ENCODE data around the gene JAK3.

DNA sequence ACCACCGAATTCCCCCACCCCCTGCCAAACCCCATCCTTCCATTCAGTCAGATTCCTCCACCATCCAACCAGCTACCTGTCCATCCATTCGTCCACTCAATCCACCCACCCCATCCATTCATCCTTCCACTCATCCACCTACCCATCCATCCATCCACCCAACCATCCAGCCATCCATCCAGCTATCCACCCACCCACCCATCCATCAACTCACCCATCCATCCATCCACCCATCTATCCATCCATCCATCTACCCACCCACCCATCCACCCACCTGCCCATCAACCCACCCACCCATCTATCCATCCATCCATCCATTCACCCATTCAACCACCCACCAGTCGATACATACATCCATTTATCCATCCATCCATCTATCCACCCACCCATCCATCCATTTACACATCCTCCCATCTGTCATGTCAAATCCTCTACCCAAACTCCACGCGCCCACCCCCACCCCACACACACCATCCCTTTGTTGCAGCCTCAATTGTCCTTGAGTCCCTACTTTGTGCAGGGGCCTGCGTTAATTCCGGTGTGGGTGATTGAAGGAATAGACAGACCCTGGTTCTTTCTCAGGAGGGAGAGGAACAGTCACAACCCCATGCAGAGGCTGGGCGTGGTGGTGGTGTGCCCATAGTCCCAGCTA is 18.7 kb upstream of the JAK3 start:
- TF ChIP-seq POLR2A (IDR thresholded peaks at IDR 0.05) (no peak), EP300 (IDR thresholded peaks at IDR 0.05) (no peak)
- TF ChIP-seq, protein P1, sequence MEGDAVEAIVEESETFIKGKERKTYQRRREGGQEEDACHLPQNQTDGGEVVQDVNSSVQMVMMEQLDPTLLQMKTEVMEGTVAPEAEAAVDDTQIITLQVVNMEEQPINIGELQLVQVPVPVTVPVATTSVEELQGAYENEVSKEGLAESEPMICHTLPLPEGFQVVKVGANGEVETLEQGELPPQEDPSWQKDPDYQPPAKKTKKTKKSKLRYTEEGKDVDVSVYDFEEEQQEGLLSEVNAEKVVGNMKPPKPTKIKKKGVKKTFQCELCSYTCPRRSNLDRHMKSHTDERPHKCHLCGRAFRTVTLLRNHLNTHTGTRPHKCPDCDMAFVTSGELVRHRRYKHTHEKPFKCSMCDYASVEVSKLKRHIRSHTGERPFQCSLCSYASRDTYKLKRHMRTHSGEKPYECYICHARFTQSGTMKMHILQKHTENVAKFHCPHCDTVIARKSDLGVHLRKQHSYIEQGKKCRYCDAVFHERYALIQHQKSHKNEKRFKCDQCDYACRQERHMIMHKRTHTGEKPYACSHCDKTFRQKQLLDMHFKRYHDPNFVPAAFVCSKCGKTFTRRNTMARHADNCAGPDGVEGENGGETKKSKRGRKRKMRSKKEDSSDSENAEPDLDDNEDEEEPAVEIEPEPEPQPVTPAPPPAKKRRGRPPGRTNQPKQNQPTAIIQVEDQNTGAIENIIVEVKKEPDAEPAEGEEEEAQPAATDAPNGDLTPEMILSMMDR (IDR thresholded peaks at IDR 0.05) = no peak

Measured in ovary (tissue), 3 donors.